GM19035 (cell line): ENCODE measurements around the gene SSR3.
A peak's percentile ranks its signal among the peaks of the same experiment; 100 is the strongest.

Experiments
- ATAC-seq: cut with Tn5 transposase; IDR thresholded peaks from one replicate; pipeline ENCODE4 v1.9.1; 2021; ENCODE audit not compliant: unreplicated experiment

Gene SSR3

GRCh38 chr3:156539802-156540201 is 15.1 kb downstream of the SSR3 start:
- no peak for ATAC-seq

GRCh38 chr3:156539051-156539450 is 15.9 kb downstream of the SSR3 start:
- no peak for ATAC-seq

DNA sequence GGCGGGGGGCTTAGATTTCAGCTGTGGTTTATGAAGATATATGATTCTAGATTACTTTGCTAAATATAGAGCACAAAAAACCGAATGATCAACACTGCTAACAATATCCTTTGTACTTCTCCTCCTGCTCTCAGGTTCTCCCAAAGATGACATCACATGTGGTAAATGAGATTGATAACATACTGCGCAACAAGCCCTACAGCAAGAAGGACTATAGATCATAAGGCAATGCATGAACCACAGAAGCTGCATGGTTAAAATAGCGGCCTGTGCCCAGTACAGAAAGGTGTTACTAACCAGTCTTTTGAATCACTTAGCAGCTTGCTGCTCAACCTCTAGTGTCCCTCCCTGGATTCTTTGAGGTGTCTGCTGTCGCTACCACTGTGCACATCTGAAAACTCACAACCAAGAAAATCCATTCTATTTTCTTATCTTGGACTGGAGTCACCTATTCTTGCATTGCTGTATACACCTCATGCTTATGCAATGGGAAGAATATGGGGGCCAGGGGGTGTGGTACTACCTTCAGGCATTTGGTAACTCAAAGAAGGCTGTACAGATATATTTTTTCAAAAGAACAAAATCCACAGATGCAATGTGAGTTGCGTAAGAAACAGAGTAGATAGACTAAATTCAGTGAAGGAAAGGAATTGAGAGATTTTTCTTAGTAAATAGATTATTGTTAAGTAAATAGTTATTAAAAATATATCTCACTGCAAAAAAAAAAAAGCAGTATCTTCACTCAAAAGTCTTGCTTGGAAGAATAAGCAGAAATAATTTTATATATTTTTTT is 18.2 kb downstream of the SSR3 start:
- no peak for ATAC-seq

GRCh38 chr3:156535798-156536197 is 19.1 kb downstream of the SSR3 start:
- no peak for ATAC-seq

- ATAC-seq: no peak
Measured at GRCh38 chr3:156535162-156535627, 19.7 kb downstream of the SSR3 start.

GRCh38 chr3:156533205-156533604 is 21.7 kb downstream of the SSR3 start:
- ATAC-seq: no peak

GRCh38 chr3:156532730-156533129 is 22.2 kb downstream of the SSR3 start:
- no peak for ATAC-seq

- ATAC-seq: no peak
Measured at GRCh38 chr3:156530980-156531379, 23.9 kb downstream of the SSR3 start.

GRCh38 chr3:156527060-156527459 is 27.9 kb downstream of the SSR3 start:
- ATAC-seq: no peak

DNA sequence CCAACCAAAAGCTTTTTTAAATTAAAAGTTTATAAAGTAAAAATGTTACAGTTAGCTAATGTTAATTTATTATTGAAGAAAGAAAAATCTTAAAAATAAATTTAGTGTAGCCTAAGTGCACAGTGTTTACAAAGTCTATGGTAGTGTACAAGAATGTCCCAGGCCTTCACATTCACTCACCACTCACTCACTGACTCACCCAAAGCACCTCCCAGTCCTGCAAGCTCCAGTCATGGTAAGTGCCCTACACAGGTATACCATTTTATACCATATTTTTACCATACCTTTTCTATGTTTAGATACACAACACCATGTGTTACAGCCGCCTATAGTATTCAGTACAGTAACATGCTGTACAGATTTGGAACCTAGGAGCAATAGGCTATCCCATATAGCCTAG is 29.1 kb downstream of the SSR3 start:
- no peak for ATAC-seq

- ATAC-seq: no peak
Measured at GRCh38 chr3:156522673-156523072, 32.2 kb downstream of the SSR3 start.

GRCh38 chr3:156519758-156520162 is 35.2 kb downstream of the SSR3 start:
- peak; percentile 58 for ATAC-seq

DNA sequence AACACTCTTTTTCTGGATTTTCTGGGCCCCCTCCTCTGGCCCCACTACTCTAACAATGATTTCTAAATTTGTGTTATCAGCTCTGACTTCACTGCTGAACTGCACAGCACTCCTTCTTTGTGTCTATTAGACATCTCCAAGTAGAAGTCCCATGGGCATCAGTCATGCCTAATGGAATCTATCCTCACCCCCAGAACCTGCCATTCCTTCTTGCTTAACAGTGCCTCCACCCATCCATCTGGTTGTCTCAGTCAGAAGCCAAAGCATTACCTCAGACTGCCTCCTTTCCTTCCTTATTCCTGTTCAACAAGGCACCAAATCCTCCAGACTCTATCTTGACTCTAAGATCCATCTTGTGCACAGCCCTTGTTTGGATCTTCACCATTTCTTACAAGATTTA is 36.2 kb downstream of the SSR3 start:
- ATAC-seq: no peak

- no peak for ATAC-seq
Measured at GRCh38 chr3:156516961-156517360, 38.0 kb downstream of the SSR3 start.

DNA sequence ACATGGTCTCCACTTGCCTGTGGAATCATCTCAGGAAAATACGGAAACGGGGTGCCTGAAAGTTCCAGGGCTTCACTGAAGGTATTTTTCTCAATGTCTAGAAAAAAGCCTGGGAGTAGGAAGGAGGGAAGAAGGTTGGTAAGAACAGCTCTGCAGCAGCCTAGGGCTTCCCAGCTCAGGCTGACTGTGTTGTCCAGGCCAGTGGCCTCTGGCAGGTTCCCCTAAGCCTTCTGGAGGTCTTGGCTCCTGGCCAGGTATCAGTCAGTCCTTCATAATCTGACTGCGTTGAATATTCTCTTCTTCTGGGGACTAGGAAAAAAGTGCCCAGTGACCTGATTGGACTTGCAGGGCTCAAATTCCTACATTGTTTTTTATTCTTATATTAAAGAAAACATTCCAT is 38.6 kb downstream of the SSR3 start:
- no peak for ATAC-seq

DNA sequence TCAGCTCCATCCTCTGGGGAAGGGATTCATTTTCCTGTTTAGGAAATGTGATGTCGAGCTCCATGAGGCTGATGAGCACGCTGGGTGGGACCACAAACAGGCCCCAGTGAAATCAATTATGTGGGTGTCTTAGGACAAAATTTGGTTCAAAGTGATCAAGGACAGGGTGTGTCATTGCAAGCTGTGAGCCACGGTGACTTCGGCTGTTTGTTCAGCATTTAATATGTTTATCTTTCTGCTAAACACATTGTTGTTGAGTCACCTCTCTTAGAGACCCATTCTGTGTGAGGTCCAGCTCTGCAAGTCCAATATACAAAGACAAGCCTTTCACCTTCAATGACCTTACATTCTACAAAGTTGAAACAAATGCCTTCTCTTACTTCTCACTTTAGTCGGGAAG is 41.3 kb downstream of the SSR3 start:
- ATAC-seq: no peak

DNA sequence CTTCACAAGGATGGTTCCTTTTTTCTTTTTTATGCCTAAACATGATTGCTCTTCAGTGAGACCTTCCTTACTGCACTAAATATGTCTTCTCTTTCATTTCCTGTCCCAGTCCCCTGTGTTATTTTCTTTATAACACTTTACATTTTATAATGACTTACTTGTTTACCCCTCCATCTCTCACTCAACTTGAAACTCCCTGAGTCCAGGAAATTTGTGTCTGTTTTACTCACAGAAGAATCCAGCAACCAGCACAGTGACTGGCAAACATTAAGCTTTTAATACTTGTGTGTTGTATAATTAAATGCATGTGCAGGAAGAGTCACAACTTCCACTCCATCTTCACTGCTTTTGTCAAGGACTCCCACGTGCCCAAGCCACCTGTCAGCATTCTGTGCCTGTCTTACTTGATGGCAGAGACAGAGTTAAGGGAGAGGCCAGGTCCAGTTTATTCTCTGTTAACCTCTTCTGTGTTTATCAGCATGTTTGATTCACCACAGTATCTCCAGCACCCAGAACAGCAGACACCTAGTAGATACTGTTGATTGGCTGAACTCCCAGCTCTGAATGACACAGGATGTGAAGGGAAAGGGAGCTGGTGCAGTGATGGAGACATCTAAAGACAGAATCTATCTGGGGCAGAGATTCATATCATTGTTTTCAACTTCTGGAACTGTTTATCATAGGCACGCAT is 42.8 kb downstream of the SSR3 start:
- no peak for ATAC-seq

- peak; percentile 79 for ATAC-seq
Measured at GRCh38 chr3:156509189-156510174, 45.4 kb downstream of the SSR3 start.

GRCh38 chr3:156507285-156507684 is 47.6 kb downstream of the SSR3 start:
- ATAC-seq: no peak

GRCh38 chr3:156498307-156498706 is 56.6 kb downstream of the SSR3 start:
- ATAC-seq: no peak

GRCh38 chr3:156497326-156497725 is 57.6 kb downstream of the SSR3 start:
- no peak for ATAC-seq
